ENCODE results near the gene MMP11.

Gene MMP11

DNA sequence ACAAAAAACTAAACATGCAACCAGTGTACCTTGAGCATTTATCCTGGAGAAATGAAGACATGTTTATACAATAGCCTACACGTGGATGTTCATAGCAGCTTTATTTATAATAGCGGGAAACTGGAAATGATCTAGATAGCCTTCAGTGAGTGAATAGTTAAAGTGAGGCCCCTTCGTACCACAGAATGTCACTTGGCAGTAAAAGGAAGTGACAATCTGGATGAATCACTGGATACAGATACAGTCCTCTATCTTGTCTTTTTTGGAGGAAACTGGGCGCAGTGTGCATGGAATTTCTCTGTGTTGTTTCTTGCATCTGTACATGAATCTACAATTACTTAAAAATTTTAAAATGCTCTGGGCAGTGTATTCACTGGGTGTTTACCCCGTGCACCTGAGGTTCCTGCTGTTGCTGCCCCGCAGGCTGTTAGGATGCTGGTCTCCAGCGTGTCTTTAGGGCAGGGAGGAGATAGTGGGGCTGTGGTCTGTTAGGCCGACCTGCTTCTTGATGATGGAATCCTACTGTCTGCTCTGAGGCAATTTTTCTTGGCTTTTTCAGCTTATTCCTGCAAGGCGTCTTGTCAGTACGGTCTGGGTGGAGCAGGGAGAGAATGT lies 43.0 kb downstream of the MMP11 start:
- POLR2A ChIA-PET (ENCODE audit: low non-redundant PET): no interaction called here
- H3K27ac ChIP-seq: no peak overlapping the region
- TF ChIP-seq, protein P1, sequence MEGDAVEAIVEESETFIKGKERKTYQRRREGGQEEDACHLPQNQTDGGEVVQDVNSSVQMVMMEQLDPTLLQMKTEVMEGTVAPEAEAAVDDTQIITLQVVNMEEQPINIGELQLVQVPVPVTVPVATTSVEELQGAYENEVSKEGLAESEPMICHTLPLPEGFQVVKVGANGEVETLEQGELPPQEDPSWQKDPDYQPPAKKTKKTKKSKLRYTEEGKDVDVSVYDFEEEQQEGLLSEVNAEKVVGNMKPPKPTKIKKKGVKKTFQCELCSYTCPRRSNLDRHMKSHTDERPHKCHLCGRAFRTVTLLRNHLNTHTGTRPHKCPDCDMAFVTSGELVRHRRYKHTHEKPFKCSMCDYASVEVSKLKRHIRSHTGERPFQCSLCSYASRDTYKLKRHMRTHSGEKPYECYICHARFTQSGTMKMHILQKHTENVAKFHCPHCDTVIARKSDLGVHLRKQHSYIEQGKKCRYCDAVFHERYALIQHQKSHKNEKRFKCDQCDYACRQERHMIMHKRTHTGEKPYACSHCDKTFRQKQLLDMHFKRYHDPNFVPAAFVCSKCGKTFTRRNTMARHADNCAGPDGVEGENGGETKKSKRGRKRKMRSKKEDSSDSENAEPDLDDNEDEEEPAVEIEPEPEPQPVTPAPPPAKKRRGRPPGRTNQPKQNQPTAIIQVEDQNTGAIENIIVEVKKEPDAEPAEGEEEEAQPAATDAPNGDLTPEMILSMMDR (conservative IDR thresholded peaks at IDR 0.05; ENCODE audit: low read depth): no peak
- CTCF ChIA-PET: no interaction called here
- DNase-seq (ENCODE audit: low spot score): no peak

DNA sequence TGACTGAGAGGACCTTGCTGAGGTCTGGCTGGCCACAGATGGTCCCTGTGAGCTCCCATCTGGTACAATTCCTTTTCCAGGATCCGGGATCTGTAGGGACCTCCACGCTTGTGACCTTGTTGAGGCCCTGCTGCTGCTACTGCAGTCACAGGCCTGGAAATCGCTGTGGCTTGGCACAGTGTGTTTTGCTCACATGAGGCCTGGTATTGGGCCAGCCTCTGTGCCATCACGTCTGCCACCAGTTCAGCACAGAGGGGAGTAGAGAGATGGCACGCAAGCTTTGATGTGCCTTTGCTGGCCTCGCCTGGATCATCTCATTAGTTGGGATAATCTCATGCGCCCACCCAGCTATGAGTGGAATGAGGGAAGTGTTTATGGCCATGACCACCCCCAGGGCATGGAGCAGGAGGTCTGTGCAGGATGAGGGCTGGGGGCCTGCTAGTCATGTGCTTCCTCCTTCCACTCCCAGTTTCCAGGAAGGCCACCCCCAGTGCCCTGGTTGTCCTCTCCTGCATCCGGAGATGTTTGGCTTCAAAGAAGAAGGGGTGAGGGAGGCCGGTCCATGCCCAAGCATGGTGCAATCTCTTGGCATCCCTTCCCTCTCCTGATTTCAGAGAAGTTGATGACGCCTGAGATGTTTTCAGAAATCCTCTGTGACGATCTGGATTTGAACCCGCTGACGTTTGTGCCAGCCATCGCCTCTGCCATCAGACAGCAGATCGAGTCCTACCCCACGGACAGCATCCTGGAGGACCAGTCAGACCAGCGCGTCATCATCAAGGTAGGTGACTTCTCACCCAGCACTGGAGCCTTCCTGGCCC lies 43.7 kb downstream of the MMP11 start:
- no peak overlapping the region for H3K27ac ChIP-seq
- ChIA-PET POLR2A (ENCODE audit: low non-redundant PET) (no interaction called here), CTCF (no interaction called here)
- TF ChIP-seq, protein P1 (conservative IDR thresholded peaks at IDR 0.05; ENCODE audit: low read depth): no peak
- DNase-seq (ENCODE audit: low spot score): no peak

DNA sequence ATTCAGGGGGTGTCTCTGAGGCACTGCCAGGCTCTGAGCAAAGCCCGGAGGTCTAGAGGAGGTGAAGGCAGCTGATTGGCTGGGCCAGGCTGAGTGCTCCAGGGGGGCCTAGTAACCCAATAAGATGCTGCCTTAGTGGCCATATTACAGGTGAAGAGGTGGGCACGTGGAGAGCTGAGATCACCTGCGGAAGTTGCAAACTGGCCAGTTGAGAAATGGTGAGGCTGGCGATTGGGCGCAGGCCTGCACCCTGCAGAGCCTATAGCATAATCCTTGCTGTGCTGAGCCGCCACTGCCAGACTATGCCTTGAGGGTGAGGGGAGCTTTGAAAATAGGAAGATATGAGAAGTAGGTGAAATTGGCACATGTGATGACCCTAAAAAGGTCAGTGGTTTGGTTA lies 44.5 kb downstream of the MMP11 start:
- POLR2A ChIA-PET (ENCODE audit: low non-redundant PET): no interaction called here

DNA sequence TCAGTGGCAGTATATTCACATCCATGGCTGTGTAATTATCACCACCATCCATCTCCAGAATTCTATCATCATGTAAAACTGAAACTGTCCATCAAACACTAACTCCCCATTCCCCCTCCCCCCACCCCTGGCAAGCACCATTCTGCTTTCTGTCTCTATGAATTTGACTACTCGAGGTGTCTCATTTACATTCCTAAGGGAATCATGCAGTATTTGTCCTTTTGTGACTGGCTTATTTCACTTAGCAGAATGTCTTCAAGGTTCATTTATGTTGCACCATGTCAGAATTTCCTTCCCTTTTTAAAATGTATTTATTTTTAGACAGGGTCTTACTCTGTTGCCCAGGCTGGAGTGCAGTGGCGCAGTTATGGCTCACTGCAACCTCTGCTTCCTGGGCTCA lies 45.9 kb downstream of the MMP11 start:
- DNase-seq (ENCODE audit: low spot score): no peak
- POLR2A ChIA-PET (ENCODE audit: low non-redundant PET): no interaction called here
- CTCF ChIA-PET: no interaction called here
- no peak overlapping the region for H3K27ac ChIP-seq
- TF ChIP-seq, protein P1 (conservative IDR thresholded peaks at IDR 0.05; ENCODE audit: low read depth): no peak

More for the DNA sequence above, 44.5 kb downstream of the MMP11 start:
- no peak overlapping the region for H3K27ac ChIP-seq
- DNase-seq (ENCODE audit: low spot score): no peak
- TF ChIP-seq, protein P1 (conservative IDR thresholded peaks at IDR 0.05; ENCODE audit: low read depth): no peak
- CTCF ChIA-PET: no interaction called here

DNA sequence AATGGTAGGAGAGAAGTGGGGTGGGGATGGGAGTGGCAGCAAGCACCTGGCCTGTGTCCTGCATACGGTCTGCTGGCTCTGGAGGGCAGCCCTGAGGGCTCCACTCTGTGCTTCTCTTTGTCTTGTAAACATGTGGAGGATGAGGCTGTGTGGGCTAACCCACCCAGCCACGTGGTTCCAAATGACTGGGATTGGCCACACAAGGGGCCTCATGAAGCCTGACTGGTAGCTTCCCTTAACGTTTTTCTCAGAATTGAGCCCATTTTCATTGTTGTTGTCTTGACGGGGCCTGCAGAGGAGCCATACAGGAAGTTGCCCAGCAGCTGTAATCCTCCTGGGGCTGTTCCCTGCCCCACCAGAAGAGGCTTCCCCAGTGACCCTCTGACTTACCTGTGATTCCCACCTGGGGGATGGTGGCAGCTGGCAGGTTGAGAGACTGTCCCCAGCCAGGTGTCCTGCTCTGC lies 48.1 kb downstream of the MMP11 start:
- ChIA-PET POLR2A (ENCODE audit: low non-redundant PET) (no interaction called here), CTCF (no interaction called here)
- H3K27ac ChIP-seq: peak overlapping the region; percentile 74
- TF ChIP-seq, protein P1 (conservative IDR thresholded peaks at IDR 0.05; ENCODE audit: low read depth): no peak
- no peak for DNase-seq (ENCODE audit: low spot score)

DNA sequence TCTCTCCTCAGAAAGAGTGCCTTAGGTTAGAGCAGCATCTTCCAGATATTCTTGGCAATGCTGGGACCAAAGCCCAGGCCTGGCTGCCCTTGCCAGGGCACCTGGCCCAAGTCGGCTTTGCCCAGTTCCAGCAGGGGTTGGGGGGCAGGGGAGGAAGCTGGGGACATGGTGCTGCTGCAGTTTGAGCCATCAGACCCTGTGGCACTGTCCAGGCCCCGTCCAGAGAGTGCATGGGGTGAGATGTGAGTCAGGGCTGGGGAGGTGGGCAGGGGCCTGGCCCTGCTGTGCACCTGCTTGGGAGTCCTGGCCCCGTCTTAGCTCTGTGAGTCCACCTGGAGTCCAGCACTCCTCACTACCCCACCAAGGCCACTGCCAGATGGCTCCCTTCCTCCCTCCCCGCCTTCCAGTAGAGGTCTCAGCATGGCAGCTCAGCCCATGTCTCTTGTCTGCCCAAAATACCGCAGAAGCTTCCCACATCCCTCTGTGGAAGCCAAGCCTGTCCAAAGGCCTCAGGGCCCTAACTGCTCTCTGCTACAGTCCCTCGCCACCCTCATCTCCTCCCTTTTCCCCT lies 49.5 kb downstream of the MMP11 start:
- no peak for DNase-seq (ENCODE audit: low spot score)
- peak overlapping the region; percentile 74 for H3K27ac ChIP-seq
- TF ChIP-seq, protein P1 (conservative IDR thresholded peaks at IDR 0.05; ENCODE audit: low read depth): no peak
- ChIA-PET CTCF (no interaction called here), POLR2A (ENCODE audit: low non-redundant PET) (no interaction called here)
